Sigmoid colon (tissue), 4 donors: Measurements from ENCODE around the gene CTNNA2.

ENCODE experiments used
- EP300 ChIP-seq, 4 donors: sonication (generic); formaldehyde crosslinking; IDR thresholded peaks; one replicate each; pipeline ENCODE4 v1.6.1; 2017; ENCODE audit warnings: antibody characterized with exemption in 4 of 4
- POLR2A ChIP-seq, 2 donors: fragments of 450-650 bp; IDR thresholded peaks; one replicate each; pipeline ENCODE4 v1.6.1; 2016; ENCODE audit warnings: antibody characterized with exemption in 2 of 2, mild to moderate bottlenecking in 2 of 2, moderate library complexity in 2 of 2
- TF ChIP-seq, protein P1 (sequence below), 4 experiments: fragments of 450-650 bp in 3 of 4; fragments of 200-600 bp in 1 of 4; IDR thresholded peaks; one replicate each; pipeline ENCODE4 v1.5.1; 2016 to 2019; ENCODE audit warnings: antibody characterized with exemption in 4 of 4, mild to moderate bottlenecking in 3 of 4, moderate library complexity in 2 of 4

DNA sequence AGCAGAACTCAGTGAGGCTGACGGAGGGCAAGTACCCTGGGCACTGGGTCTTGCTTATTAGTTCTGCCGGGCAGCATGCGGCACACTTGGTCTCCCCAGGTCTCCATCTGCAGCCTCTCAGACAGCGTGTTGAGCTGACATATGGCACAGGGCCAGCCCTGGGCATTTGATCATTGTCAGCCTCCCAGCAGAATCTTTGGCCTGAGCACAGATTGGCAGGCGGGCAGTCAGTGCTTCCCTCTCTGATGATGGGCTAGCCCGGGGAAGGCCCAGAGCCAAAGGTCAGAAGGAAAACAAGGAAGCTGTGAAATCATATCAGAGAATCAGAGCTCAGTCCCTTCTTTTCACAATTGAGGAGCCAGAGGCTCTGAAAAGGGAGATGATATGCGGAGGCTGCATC is 941.8 kb downstream of the CTNNA2 start:
- TF ChIP-seq, protein P1, sequence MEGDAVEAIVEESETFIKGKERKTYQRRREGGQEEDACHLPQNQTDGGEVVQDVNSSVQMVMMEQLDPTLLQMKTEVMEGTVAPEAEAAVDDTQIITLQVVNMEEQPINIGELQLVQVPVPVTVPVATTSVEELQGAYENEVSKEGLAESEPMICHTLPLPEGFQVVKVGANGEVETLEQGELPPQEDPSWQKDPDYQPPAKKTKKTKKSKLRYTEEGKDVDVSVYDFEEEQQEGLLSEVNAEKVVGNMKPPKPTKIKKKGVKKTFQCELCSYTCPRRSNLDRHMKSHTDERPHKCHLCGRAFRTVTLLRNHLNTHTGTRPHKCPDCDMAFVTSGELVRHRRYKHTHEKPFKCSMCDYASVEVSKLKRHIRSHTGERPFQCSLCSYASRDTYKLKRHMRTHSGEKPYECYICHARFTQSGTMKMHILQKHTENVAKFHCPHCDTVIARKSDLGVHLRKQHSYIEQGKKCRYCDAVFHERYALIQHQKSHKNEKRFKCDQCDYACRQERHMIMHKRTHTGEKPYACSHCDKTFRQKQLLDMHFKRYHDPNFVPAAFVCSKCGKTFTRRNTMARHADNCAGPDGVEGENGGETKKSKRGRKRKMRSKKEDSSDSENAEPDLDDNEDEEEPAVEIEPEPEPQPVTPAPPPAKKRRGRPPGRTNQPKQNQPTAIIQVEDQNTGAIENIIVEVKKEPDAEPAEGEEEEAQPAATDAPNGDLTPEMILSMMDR (IDR thresholded peaks at IDR 0.05) = no peak
- no peak for TF ChIP-seq POLR2A (IDR thresholded peaks at IDR 0.05)
- no peak for TF ChIP-seq EP300 (IDR thresholded peaks at IDR 0.05)
